ENCODE results near the gene LNX1. TPM values are rescaled to one million over a fixed set of nuclear protein-coding genes. Genes with fewer than 3 reads are reported as not detected.

Gene LNX1
- total RNA-seq, 2 experiments from 2014 or later: not detected

GRCh38 chr4:53598901-53599300 lies 7.6 kb upstream of the LNX1 start:
- Histone ChIP-seq H2AFZ (ENCODE audit: low read length) (no peak overlapping the region), H4K20me1 (ENCODE audit: insufficient read depth, low read length) (no peaks in the 10 kb centered on the region), H3K4me1 (ENCODE audit: insufficient read depth, low read length, poor library complexity, severe bottlenecking) (no peaks in the 10 kb centered on the region), H3K9me2 (ENCODE audit: insufficient read depth, low read length) (no peaks in the 10 kb centered on the region), H3K79me2 (ENCODE audit: insufficient read depth, low read depth, low read length) (no peaks in the 10 kb centered on the region), H3K4me3 (ENCODE audit: low read depth, low read length, poor library complexity, severe bottlenecking) (no peak overlapping the region), H3K4me2 (ENCODE audit: low read length) (no peak overlapping the region), H3K9me3 (ENCODE audit: low read length) (no peaks in the 10 kb centered on the region), H3K36me3 (ENCODE audit: insufficient read depth, low read length) (no peaks in the 10 kb centered on the region), H3K27ac (ENCODE audit: low read depth, low read length, poor library complexity, severe bottlenecking) (no peak overlapping the region)
- POLR2A ChIA-PET: interaction anchor here (0.8 to 1.1 kb wide), 2 partner anchors 17 to 103 kb away, joined by 3 to 7 read pairs; no protein-coding TSS in a partner anchor
- DNase-seq (ENCODE audit: low spot score): no peak
- intact Hi-C loops (cut with micrococcal nuclease; ENCODE audit: unreplicated experiment): no loop called here
- CTCF ChIA-PET (ENCODE audit: unreplicated experiment): no interaction called here
- TF ChIP-seq EZH2phosphoT487 (IDR thresholded peaks at IDR 0.05; ENCODE audit: borderline replicate concordance, low read depth, low read length): no peak
- TF ChIP-seq CTCF (conservative IDR thresholded peaks at IDR 0.05; ENCODE audit: low read length): no peak
- no TSS peak for BruUV-seq (replicated peaks)

- Histone ChIP-seq H3K9me3 (ENCODE audit: low read length) (no peaks in the 10 kb centered on the region), H3K79me2 (ENCODE audit: insufficient read depth, low read depth, low read length) (no peaks in the 10 kb centered on the region), H3K36me3 (ENCODE audit: insufficient read depth, low read length) (no peaks in the 10 kb centered on the region), H3K9me2 (ENCODE audit: insufficient read depth, low read length) (no peaks in the 10 kb centered on the region), H3K27ac (ENCODE audit: low read depth, low read length, poor library complexity, severe bottlenecking) (no peak overlapping the region), H2AFZ (ENCODE audit: low read length) (no peak overlapping the region), H3K4me1 (ENCODE audit: insufficient read depth, low read length, poor library complexity, severe bottlenecking) (no peaks in the 10 kb centered on the region), H3K4me3 (ENCODE audit: low read depth, low read length, poor library complexity, severe bottlenecking) (no peak overlapping the region), H4K20me1 (ENCODE audit: insufficient read depth, low read length) (no peaks in the 10 kb centered on the region), H3K4me2 (ENCODE audit: low read length) (no peak overlapping the region)
- no peak for DNase-seq (ENCODE audit: low spot score)
- ChIA-PET CTCF (ENCODE audit: unreplicated experiment) (no interaction called here), POLR2A (interaction anchor here (0.8 to 1.1 kb wide), 2 partner anchors 16 to 103 kb away, joined by 3 to 7 read pairs; no protein-coding TSS in a partner anchor)
- intact Hi-C loops (cut with micrococcal nuclease; ENCODE audit: unreplicated experiment): no loop called here
- no peak for TF ChIP-seq EZH2phosphoT487 (IDR thresholded peaks at IDR 0.05; ENCODE audit: borderline replicate concordance, low read depth, low read length)
- no peak for TF ChIP-seq CTCF (conservative IDR thresholded peaks at IDR 0.05; ENCODE audit: low read length)
- no TSS peak for BruUV-seq (replicated peaks)
Measured at GRCh38 chr4:53598483-53598882, 7.2 kb upstream of the LNX1 start.

GRCh38 chr4:53596901-53597300 lies 5.6 kb upstream of the LNX1 start:
- H3K4me3 ChIP-seq (ENCODE audit: low read depth, low read length, poor library complexity, severe bottlenecking): no peak overlapping the region
- no peaks in the 10 kb centered on the region for H3K9me2 ChIP-seq (ENCODE audit: insufficient read depth, low read length)
- POLR2A ChIA-PET: interaction anchor here (0.6 kb wide), 1 partner anchor 260 kb away, joined by 4 read pairs; no protein-coding TSS in a partner anchor
- H2AFZ ChIP-seq (ENCODE audit: low read length): no peak overlapping the region
- no peaks in the 10 kb centered on the region for H3K79me2 ChIP-seq (ENCODE audit: insufficient read depth, low read depth, low read length)
- intact Hi-C loops (cut with micrococcal nuclease; ENCODE audit: unreplicated experiment): no loop called here
- H3K27ac ChIP-seq (ENCODE audit: low read depth, low read length, poor library complexity, severe bottlenecking): no peak overlapping the region
- no peaks in the 10 kb centered on the region for H3K36me3 ChIP-seq (ENCODE audit: insufficient read depth, low read length)
- H3K9me3 ChIP-seq (ENCODE audit: low read length): no peaks in the 10 kb centered on the region
- DNase-seq (ENCODE audit: low spot score): no peak
- no peak for TF ChIP-seq CTCF (conservative IDR thresholded peaks at IDR 0.05; ENCODE audit: low read length)
- TF ChIP-seq EZH2phosphoT487 (IDR thresholded peaks at IDR 0.05; ENCODE audit: borderline replicate concordance, low read depth, low read length): no peak
- no peaks in the 10 kb centered on the region for H3K4me1 ChIP-seq (ENCODE audit: insufficient read depth, low read length, poor library complexity, severe bottlenecking)
- BruUV-seq (replicated peaks): no TSS peak
- H3K4me2 ChIP-seq (ENCODE audit: low read length): no peak overlapping the region
- CTCF ChIA-PET (ENCODE audit: unreplicated experiment): no interaction called here
- H4K20me1 ChIP-seq (ENCODE audit: insufficient read depth, low read length): no peaks in the 10 kb centered on the region

Data from OCI-LY7 (cell line).